ENCODE results near the gene IGSF9B.

Gene IGSF9B

GRCh38 chr11:133955081-133955891 lies 1.5 kb downstream of the IGSF9B start:
- in situ Hi-C loops (cut with MboI; ENCODE audit: low sequenced_read_pairs): no loop called here

DNA sequence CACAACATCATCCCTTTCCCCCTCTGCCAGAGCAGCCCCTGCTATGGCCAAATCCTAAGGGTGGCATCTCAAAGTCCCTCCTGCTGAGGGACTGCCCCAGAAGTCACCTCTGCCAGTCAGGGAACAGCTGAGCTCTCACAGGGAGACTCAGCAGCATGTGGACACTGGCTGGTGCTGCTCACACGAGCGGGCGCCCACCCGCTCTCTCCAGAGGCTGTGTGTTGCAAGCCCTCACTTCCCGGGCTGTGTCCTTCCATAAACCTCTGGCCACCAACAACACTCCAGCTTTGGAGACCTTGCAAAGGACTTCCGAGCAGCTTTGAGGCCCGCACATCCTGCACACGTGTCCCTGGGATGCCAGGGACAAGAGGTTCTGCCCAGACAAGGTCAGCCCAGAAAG lies 2.8 kb downstream of the IGSF9B start:
- in situ Hi-C loops (cut with MboI; ENCODE audit: low sequenced_read_pairs): no loop called here

- in situ Hi-C loops (cut with MboI; ENCODE audit: low sequenced_read_pairs): no loop called here
Observed at GRCh38 chr11:133953547-133953946, 3.2 kb downstream of the IGSF9B start.

DNA sequence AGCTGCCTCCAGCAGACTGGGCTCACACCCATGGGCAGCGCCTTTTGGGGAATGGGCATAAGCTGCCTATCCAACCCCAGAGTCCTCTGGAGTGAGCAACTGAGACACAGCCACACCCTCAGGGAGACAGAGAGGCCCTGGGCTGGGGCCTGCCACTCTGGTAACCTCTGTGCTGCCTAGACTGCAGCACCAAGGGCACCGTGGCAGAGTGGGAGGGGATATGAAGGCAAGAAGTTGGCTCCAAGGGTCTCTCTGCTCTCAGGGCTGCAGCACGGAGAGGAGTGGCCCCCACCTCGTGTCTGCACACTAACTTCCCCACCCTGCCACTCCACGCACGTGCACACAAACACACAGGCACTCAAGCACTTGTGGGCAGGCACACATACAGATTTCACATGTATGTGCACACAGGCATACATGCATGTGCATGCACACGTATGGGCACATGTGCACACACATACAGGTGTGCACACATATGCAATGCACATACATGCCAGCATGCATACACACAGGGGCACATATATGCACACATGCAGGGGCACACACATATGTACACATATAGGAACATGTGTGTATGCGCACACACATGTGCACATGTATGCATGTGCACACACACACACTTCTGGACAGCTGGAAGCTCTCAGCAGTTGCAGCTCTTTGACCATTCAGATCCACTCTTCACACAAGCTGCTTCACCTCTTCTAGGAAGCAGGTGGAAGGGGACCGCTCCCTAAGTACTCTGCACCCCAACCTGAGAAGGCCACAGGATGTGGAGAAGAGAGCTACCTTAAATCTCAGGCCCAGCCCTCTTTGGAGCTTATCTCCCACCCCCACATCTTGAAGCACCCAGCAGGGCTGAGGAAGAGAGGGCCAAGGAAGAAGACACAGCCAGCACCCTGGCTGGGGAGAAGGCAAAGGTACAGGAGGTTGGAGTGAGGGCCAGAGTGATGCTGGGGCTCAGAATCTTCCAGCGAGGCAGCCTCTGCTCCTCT lies 4.3 kb downstream of the IGSF9B start:
- in situ Hi-C loops (cut with MboI; ENCODE audit: low sequenced_read_pairs): no loop called here

GRCh38 chr11:133951327-133952198 lies 5.2 kb downstream of the IGSF9B start:
- in situ Hi-C loops (cut with MboI; ENCODE audit: low sequenced_read_pairs): no loop called here

GRCh38 chr11:133950874-133951326 lies 5.9 kb downstream of the IGSF9B start:
- in situ Hi-C loops (cut with MboI; ENCODE audit: low sequenced_read_pairs): no loop called here

GRCh38 chr11:133950421-133950820 lies 6.3 kb downstream of the IGSF9B start:
- in situ Hi-C loops (cut with MboI; ENCODE audit: low sequenced_read_pairs): no loop called here

DNA sequence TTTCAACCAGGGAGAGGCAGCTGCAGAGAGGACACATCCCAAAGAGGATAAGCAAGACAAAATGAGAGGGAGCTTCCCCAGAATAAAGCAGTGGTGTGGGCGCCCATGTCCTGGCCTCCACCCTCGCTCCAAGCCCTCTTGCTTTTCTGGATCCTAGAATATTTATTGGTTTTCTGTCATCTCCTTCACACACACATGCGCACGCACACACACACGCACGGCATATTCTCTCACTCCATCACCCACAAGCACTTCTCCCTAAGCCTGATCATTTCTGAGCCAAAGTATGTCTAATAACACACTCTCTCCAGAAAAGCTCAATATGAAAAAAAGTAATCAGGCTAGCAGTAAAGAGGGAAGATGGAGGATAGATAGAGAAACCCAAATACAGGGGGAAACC lies 7.6 kb downstream of the IGSF9B start:
- in situ Hi-C loops (cut with MboI; ENCODE audit: low sequenced_read_pairs): no loop called here

GRCh38 chr11:133948711-133949110 lies 8.1 kb downstream of the IGSF9B start:
- in situ Hi-C loops (cut with MboI; ENCODE audit: low sequenced_read_pairs): no loop called here

DNA sequence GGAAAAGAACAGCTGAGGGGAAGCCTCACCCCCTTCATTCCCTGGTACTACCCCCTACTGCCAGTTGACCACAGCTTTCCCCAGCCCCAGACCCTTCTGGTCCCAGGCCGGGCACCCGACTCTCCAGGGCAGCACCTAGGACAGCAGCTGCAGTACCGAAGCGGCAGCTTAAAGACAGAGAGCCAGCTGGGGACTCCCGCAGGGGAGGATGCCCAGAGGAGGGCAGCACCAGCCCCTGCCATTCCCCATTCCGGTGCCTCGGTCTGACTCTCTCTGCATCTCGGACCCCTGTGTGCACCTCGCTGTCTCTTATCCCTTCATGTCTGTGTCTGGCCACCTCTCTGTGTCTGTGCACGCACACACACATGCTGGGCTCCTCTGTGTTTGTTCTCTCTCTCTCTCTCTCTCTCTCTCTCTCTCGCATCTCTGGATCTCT lies 9.4 kb downstream of the IGSF9B start:
- in situ Hi-C loops (cut with MboI; ENCODE audit: low sequenced_read_pairs): no loop called here

DNA sequence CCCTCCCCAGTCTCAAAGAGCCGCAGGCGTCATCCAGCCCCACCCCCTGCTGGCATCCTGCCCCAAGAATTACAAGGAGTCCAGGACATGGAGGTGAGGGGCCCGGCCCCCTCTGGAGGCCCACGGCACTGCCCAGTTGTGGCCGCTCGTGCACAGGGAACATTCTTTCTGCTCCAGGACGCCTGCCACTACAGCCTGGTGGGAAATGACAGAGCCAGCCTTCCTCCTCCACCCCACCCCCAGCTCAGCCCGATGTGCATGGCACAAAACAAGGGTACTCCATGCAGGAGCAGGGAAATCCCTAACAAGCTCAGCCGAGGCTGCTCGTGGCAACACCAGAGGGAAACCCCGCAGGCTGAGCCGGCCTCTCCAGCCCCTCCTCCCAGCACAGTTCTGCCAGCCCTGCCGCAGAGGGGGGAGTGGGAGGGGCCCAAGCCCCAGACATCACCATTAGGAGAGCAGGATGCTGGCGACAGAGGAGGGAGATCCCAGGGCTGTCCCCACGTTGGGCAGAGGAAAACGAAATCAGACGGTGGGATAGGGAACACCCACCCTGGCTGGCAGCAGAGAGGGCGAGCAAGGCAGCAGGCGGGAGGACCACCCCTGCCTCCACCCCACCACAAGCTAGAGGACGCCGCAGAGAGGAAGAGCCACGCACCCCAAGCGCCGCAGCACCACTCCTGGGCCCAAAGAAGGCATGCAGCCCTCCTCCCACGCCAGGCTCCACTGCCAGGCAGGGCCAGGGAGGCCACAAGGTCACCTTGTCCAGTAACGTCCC lies 10.0 kb downstream of the IGSF9B start:
- in situ Hi-C loops (cut with MboI; ENCODE audit: low sequenced_read_pairs): no loop called here

DNA sequence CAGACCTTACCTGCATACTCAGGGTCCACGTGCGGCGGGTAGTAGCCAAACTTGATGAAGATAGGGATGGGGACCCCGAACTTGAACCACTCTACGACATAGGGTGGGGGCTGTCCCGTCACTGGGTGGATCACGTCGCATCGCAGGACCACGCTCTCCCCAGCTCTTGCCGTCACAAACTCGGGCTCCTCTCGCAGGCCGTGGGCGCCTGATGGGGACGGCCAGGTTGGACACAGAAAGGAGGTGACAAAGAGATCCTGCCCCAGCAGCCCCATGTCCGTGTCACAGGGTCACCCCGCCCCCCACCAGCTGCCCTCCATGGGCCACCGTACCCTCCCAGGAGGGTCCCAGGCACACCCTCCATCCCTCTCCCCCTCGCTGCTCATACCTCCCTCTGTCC lies 10.7 kb downstream of the IGSF9B start:
- in situ Hi-C loops (cut with MboI; ENCODE audit: low sequenced_read_pairs): no loop called here

DNA sequence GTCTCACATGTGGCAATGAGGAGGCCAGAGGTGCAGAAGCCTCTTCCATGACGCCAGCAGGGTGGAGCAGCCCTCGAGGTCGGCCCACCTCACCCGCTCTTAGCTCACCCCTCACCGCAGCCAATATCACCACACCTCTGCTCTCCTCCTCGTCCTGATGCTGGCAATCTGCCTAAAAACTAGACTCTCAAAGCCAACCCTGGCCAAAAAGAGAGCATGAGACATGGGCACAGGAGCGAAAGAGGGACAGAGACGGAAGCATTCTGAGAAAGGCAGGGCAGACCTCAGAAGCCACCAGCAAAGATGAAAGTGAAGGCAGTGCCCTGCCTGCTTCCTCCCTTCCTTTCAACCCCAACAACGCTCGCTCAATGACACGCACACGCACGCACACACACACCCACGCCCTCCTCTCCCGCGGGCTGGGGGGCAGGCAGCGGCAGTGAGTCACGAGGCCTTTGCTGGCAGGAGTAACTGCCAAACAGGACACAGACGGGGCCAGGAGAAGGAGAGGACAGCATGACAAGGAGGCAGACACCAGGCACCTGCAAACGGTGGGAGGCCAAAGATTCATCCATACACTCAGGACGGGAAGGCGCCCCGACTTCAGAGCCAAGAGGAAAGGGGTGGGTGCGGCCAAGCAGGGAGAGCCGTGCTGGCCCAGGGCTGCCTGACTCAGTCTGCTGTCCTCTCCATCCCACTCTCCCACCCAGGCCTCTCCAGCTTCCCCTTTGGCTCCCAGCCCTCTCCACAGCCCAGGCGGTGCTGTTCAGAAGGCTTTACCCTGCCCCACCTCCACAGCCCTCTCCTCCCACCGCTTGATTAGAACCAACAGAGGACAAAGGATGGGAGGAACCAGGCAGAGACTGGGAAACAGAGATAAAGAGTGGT lies 11.4 kb downstream of the IGSF9B start:
- in situ Hi-C loops (cut with MboI; ENCODE audit: low sequenced_read_pairs): no loop called here

GRCh38 chr11:133943950-133944698 lies 12.6 kb downstream of the IGSF9B start:
- in situ Hi-C loops (cut with MboI; ENCODE audit: low sequenced_read_pairs): no loop called here

- in situ Hi-C loops (cut with MboI; ENCODE audit: low sequenced_read_pairs): no loop called here
Observed at GRCh38 chr11:133942577-133942976, 14.2 kb downstream of the IGSF9B start.

DNA sequence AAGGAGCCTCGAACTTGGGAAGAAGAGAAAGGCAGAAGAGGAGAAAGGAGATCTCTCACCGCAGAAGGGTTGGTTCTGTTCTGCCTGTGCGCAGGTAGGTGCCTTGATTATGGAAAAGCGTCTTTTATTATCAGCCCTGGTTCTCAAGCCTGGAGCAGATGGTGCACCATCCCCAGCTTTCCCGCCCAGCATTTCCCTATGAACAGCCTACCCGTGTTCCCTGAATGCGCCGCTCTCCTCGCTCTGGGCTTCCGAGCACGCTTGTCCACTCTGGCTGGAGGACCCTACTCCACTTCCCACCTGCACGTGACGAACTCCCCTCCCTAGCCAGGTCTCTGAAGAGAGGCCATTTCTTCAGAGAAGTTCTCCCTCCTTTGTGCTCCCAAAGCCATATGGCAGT lies 15.2 kb downstream of the IGSF9B start:
- in situ Hi-C loops (cut with MboI; ENCODE audit: low sequenced_read_pairs): no loop called here

GRCh38 chr11:133940034-133940433 lies 16.7 kb downstream of the IGSF9B start:
- in situ Hi-C loops (cut with MboI; ENCODE audit: low sequenced_read_pairs): no loop called here

GRCh38 chr11:133939558-133939957 lies 17.2 kb downstream of the IGSF9B start:
- in situ Hi-C loops (cut with MboI; ENCODE audit: low sequenced_read_pairs): no loop called here
